PC-9 (cell line): ENCODE results near the gene YPEL5. TPM values are rescaled to one million over a fixed set of nuclear protein-coding genes. Genes with fewer than 3 reads are reported as not detected.

Experiments
- BruUV-seq: library from RNA; stranded (reverse); fragments of 400-500 nt; replicated peaks from 2 replicates; lab custom pipeline; 2021; lab: Mats Ljungman, UMichigan
- CTCF ChIA-PET: fragments of 300-600 bp; sonication (Branson Sonifier 250); formaldehyde crosslinking; loops from one replicate; lab custom pipeline; 2022; ENCODE audit warnings: antibody characterized with exemption; lab: Charles Lee
- POLR2A ChIA-PET: fragments of 300-600 bp; sonication (Branson Sonifier 250); formaldehyde crosslinking; loops from one replicate; lab custom pipeline; 2022; ENCODE audit warnings: antibody characterized with exemption; ENCODE audit not compliant: unreplicated experiment; lab: Charles Lee
- DNase-seq, 2 experiments: peaks; one replicate each; pipeline versions ENCODE4 v3.0.0 to v3.0.0-alpha.2; 2015 to 2022; ENCODE audit warnings: mixed read lengths in 1 of 2
- H2AFZ ChIP-seq: fragments of 200-600 bp; sonication (generic); 2 replicates; pipeline ENCODE4 v1.8.1; 2017; ENCODE audit warnings: antibody characterized with exemption
- H3F3A ChIP-seq: fragments of 200-600 bp; sonication (generic); 2 replicates; pipeline ENCODE4 v1.8.1; 2017; ENCODE audit warnings: antibody characterized with exemption, mild to moderate bottlenecking, low read depth; ENCODE audit not compliant: insufficient read depth
- H3K27ac ChIP-seq: fragments of 200-600 bp; sonication (generic); 2 replicates; pipeline ENCODE4 v1.6.1; 2016; ENCODE audit warnings: mixed run types
- H3K27me3 ChIP-seq: fragments of 200-600 bp; sonication (generic); 2 replicates; pipeline ENCODE4 v1.6.1; 2016; ENCODE audit warnings: low read depth, mixed run types; ENCODE audit not compliant: insufficient read depth
- H3K36me3 ChIP-seq: fragments of 200-600 bp; sonication (generic); 2 replicates; pipeline ENCODE4 v1.6.1; 2016; ENCODE audit warnings: low read depth, mixed run types
- H3K4me1 ChIP-seq: fragments of 200-600 bp; sonication (generic); replicated peaks from 2 replicates; pipeline ENCODE4 v1.6.1; 2016; ENCODE audit warnings: mixed run types; ENCODE audit not compliant: insufficient read depth
- H3K4me2 ChIP-seq: fragments of 200-600 bp; sonication (generic); 2 replicates; pipeline ENCODE4 v1.6.1; 2017; ENCODE audit warnings: mixed run types
- H3K4me3 ChIP-seq: fragments of 200-600 bp; sonication (generic); 2 replicates; pipeline ENCODE4 v1.6.1; 2016; ENCODE audit warnings: mixed run types
- H3K79me2 ChIP-seq: fragments of 200-600 bp; sonication (generic); 2 replicates; pipeline ENCODE4 v1.6.1; 2017; ENCODE audit warnings: low read depth, mixed run types
- H3K9me2 ChIP-seq: fragments of 200-600 bp; sonication (generic); 2 replicates; pipeline ENCODE4 v1.8.1; 2017; ENCODE audit warnings: mild to moderate bottlenecking; ENCODE audit not compliant: insufficient read depth
- H3K9me3 ChIP-seq: fragments of 200-600 bp; sonication (generic); 2 replicates; pipeline ENCODE4 v1.8.1; 2016; ENCODE audit warnings: low read depth; ENCODE audit not compliant: insufficient read depth
- H4K20me1 ChIP-seq: fragments of 200-600 bp; sonication (generic); 2 replicates; pipeline ENCODE4 v1.8.1; 2017; ENCODE audit not compliant: insufficient read depth
- CTCF ChIP-seq: fragments of 200-600 bp; sonication (generic); conservative IDR thresholded peaks from 2 replicates; pipeline ENCODE4 v1.6.1; 2017; ENCODE audit warnings: mixed run types, antibody characterized with exemption, mild to moderate bottlenecking, moderate library complexity
- EZH2 ChIP-seq: fragments of 200-600 bp; sonication (generic); IDR thresholded peaks from 2 replicates; pipeline ENCODE4 v1.8.0; 2017; ENCODE audit warnings: antibody characterized with exemption, low read depth
- intact Hi-C: fragments of 100-400 bp; cut with micrococcal nuclease; formaldehyde crosslinking; loops from one replicate; pipeline ENCODE4 v1.10.0; 2022; ENCODE audit not compliant: unreplicated experiment
- total RNA-seq: library from RNA; stranded (reverse); gene quantifications from 2 replicates; pipeline ENCODE4 v1.2.3, GENCODE V29; 2021

Gene YPEL5
- total RNA-seq, 1 experiment from 2014 or later: 56.9 TPM

GRCh38 chr2:30190637-30191036 lies 43.8 kb downstream of the YPEL5 start:
- Histone ChIP-seq H3K4me2 (no peak overlapping the region), H3K4me3 (no peak overlapping the region), H3K4me1 (no peaks in the 10 kb centered on the region), H3K9me3 (no peaks in the 10 kb centered on the region), H3K9me2 (no peaks in the 10 kb centered on the region), H3K27me3 (peaks cover 37% of the 10 kb centered on the region), H2AFZ (no peak overlapping the region), H3K27ac (no peak overlapping the region), H4K20me1 (no peaks in the 10 kb centered on the region), H3F3A (no peaks in the 10 kb centered on the region), H3K79me2 (no peaks in the 10 kb centered on the region), H3K36me3 (no peaks in the 10 kb centered on the region)
- no peak for DNase-seq
- intact Hi-C loops: no loop called here
- TF ChIP-seq CTCF: no peak
- POLR2A ChIA-PET: no interaction called here
- BruUV-seq: no TSS peak
- CTCF ChIA-PET: interaction anchor here (0.7 kb wide), 2 partner anchors 17 to 749 kb away, joined by 4 to 5 read pairs; no protein-coding TSS in a partner anchor

DNA sequence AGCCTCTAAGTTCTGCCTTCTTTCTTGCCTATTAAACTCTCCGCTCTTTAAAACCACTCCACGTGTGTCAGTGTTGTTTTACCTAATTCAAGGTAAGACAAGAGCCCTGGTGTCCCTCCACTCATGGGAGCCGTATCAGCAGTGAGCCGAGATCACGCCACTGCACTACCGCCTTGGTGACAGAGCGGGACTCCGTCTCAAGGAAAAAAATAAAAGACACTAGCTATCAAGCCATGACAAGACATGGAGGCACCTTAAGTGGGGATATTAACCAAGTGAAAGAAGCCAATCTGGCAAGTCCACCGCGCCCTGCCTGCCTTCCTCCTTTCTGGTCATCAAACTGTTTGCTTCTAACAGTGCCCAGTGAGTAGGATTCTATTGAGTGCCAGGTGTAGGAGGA lies 44.3 kb downstream of the YPEL5 start:
- no peaks in the 10 kb centered on the region for H3K9me3 ChIP-seq
- H3K36me3 ChIP-seq: no peaks in the 10 kb centered on the region
- no peaks in the 10 kb centered on the region for H4K20me1 ChIP-seq
- ChIA-PET CTCF (no interaction called here), POLR2A (no interaction called here)
- H3K4me2 ChIP-seq: no peak overlapping the region
- no peaks in the 10 kb centered on the region for H3K79me2 ChIP-seq
- no peak for DNase-seq
- no TSS peak for BruUV-seq
- no peaks in the 10 kb centered on the region for H3K4me1 ChIP-seq
- H3K4me3 ChIP-seq: no peak overlapping the region
- TF ChIP-seq EZH2: no peak
- TF ChIP-seq CTCF: no peak
- H3K9me2 ChIP-seq: no peaks in the 10 kb centered on the region
- no peak overlapping the region for H3K27ac ChIP-seq
- peaks cover 32% of the 10 kb centered on the region for H3K27me3 ChIP-seq
- no peaks in the 10 kb centered on the region for H3F3A ChIP-seq
- no peak overlapping the region for H2AFZ ChIP-seq
- intact Hi-C loops: no loop called here

DNA sequence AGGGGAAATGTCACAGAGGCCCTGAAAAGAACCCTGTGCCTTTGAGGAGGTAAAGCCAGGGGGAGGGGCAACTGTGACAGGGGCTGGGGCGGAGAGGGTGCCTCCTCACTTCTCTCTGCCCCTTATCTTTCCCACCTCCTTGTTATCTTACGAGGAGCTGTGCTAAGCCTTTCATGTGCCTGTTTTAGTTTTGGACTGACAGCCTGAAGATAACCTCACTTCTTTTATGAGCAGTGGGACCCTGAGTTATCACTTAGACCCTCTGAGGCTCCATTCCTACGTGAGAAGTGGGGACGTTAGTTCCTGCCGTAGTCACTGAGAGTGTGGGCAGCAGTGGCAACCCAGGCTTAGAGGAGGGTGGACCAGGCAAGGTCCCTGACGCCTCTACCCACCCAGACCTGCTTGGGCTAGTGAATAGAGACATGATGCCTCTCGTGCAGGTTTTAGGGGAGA lies 45.0 kb downstream of the YPEL5 start:
- no TSS peak for BruUV-seq
- ChIA-PET POLR2A (no interaction called here), CTCF (no interaction called here)
- no peak for DNase-seq
- no peaks in the 10 kb centered on the region for H4K20me1 ChIP-seq
- H3K27me3 ChIP-seq: peaks cover 27% of the 10 kb centered on the region; the same call in 1 of the 2 replicates
- intact Hi-C loops: no loop called here
- no peaks in the 10 kb centered on the region for H3K36me3 ChIP-seq
- no peak overlapping the region for H3K4me3 ChIP-seq
- no peaks in the 10 kb centered on the region for H3K79me2 ChIP-seq
- no peaks in the 10 kb centered on the region for H3K9me2 ChIP-seq
- no peaks in the 10 kb centered on the region for H3K9me3 ChIP-seq
- no peak overlapping the region for H3K27ac ChIP-seq
- no peaks in the 10 kb centered on the region for H3K4me1 ChIP-seq
- H2AFZ ChIP-seq: no peak overlapping the region
- H3F3A ChIP-seq: no peaks in the 10 kb centered on the region
- no peak overlapping the region for H3K4me2 ChIP-seq
- TF ChIP-seq CTCF: no peak
- TF ChIP-seq EZH2: no peak
